K562 (cell line): ENCODE data around the gene SUGT1. TPM values are rescaled to one million over a fixed set of nuclear protein-coding genes. Genes with fewer than 3 reads are reported as not detected.
"Not testable (repeated sequence)": the region's sequence is repeated elsewhere in the genome, so short reads cannot be mapped to it uniquely, and the experiment has no call there.

Experiments
- ATAC-seq: fragments of 200-7000 bp; cut with Tn5 transposase; 3 replicates; pipeline ENCODE4 v1.9.1; 2020; ENCODE audit warnings: moderate library complexity
- BruUV-seq: library from RNA; stranded (reverse); fragments of 400-500 nt; replicated peaks from 2 replicates; lab custom pipeline; 2021; lab: Mats Ljungman, UMichigan
- CTCF ChIA-PET: fragments of 300-600 bp; formaldehyde crosslinking; extraction: SDS; loops from one replicate; lab custom pipeline; 2021; ENCODE audit warnings: low intra/inter-chr PET ratio; lab: Yijun Ruan, JAX
- POLR2A ChIA-PET: fragments of 300-600, 350-650 bp; sonication (Branson Sonifier 250); formaldehyde crosslinking; extraction: SDS; loops from one replicate; lab custom pipeline; 2021; ENCODE audit warnings: antibody characterized with exemption, inconsistent platforms; lab: Yijun Ruan, JAX
- DNase-seq, 4 experiments: peaks; one replicate each; pipeline versions ENCODE4 v3.0.0 to v3.0.0-alpha.2; 2011 to 2018; ENCODE audit warnings: low spot score in 3 of 4, mixed read lengths in 3 of 4; ENCODE audit errors: extremely low read depth in 1 of 4
- FAIRE-seq: peaks from 2 replicates; lab custom pipeline; 2011; peaks lifted over from hg19 to GRCh38; lab: Jason Lieb, UNC
- H2AFZ ChIP-seq: 2 replicates; pipeline ENCODE4 v1.6.0; 2011; ENCODE audit warnings: low read depth, low read length, control low read depth, inconsistent platforms
- H3K27ac ChIP-seq: fragments of 200-600 bp; 3 replicates; pipeline ENCODE4 v1.8.0; 2011; ENCODE audit warnings: low read depth, mild to moderate bottlenecking, control low read depth, inconsistent platforms, low read length, moderate library complexity, mixed read lengths; ENCODE audit errors: extremely low read depth
- H3K27me3 ChIP-seq, 2 experiments: fragments of 300-600 bp in 1 of 2; 2 replicates in 1 of 2; 3 replicates in 1 of 2; pipeline versions ENCODE4 v1.6.0 to v1.8.0; 2011; ENCODE audit warnings: inconsistent platforms in 2 of 2, low read length in 2 of 2, mild to moderate bottlenecking in 1 of 2, mixed read lengths in 1 of 2, moderate library complexity in 1 of 2; ENCODE audit not compliant: control insufficient read depth in 2 of 2, insufficient read depth in 2 of 2
- H3K36me3 ChIP-seq: fragments of 300-600 bp; 3 replicates; pipeline ENCODE4 v1.8.0; 2011; ENCODE audit warnings: mild to moderate bottlenecking, low read length, inconsistent platforms; ENCODE audit not compliant: control insufficient read depth, insufficient read depth
- H3K4me1 ChIP-seq, 2 experiments: fragments of 200-600 bp in 1 of 2; replicated peaks in 1 of 2; 2 replicates in 1 of 2; 3 replicates in 1 of 2; pipeline versions ENCODE4 v1.5.1 to v1.8.0; 2011; ENCODE audit warnings: inconsistent platforms in 2 of 2, low read length in 2 of 2, mild to moderate bottlenecking in 1 of 2, mixed read lengths in 1 of 2, moderate library complexity in 1 of 2; ENCODE audit not compliant: control insufficient read depth in 2 of 2, insufficient read depth in 2 of 2
- H3K4me2 ChIP-seq: 2 replicates; pipeline ENCODE4 v1.6.1; 2011; ENCODE audit warnings: low read length, control low read depth, inconsistent platforms, mixed read lengths; ENCODE audit not compliant: insufficient read depth
- H3K4me3 ChIP-seq: fragments of 200-600 bp; sonication (generic), shearing (Covaris generic); 2 replicates; pipeline ENCODE4 v1.5.1; 2016; ENCODE audit warnings: control low read depth, inconsistent platforms
- H3K79me2 ChIP-seq: fragments of 200-600 bp; 3 replicates; pipeline ENCODE4 v1.8.0; 2011; ENCODE audit warnings: low read length, inconsistent platforms; ENCODE audit not compliant: control insufficient read depth, insufficient read depth
- H3K9ac ChIP-seq, 2 experiments: 2 replicates each; pipeline versions ENCODE4 v1.6.0 to v1.6.1; 2011; ENCODE audit warnings: low read depth in 2 of 2, low read length in 2 of 2, control low read depth in 1 of 2, inconsistent platforms in 1 of 2, mild to moderate bottlenecking in 1 of 2, mixed read lengths in 1 of 2; ENCODE audit not compliant: insufficient read depth in 1 of 2
- H3K9me1 ChIP-seq: one replicate; pipeline ENCODE4 v1.6.0; 2011; ENCODE audit warnings: inconsistent platforms, mild to moderate bottlenecking, low read length, moderate library complexity; ENCODE audit not compliant: control insufficient read depth, insufficient read depth
- H3K9me3 ChIP-seq: replicated peaks from 2 replicates; pipeline ENCODE4 v1.5.1; 2011; ENCODE audit warnings: low read depth, low read length, inconsistent platforms; ENCODE audit not compliant: control insufficient read depth, insufficient read depth
- H4K20me1 ChIP-seq: replicated peaks from 2 replicates; pipeline ENCODE4 v1.6.1; 2011; ENCODE audit warnings: low read length, inconsistent platforms, mixed read lengths; ENCODE audit not compliant: control insufficient read depth, insufficient read depth
- ATF3 ChIP-seq, 2 experiments: fragments of 450-650 bp in 1 of 2; sonication (generic) in 1 of 2; formaldehyde crosslinking in 1 of 2; IDR thresholded peaks in 1 of 2; conservative IDR thresholded peaks in 1 of 2; 2 replicates each; pipeline versions ENCODE4 v1.6.1 to v1.8.1; 2016 to 2023; ENCODE audit warnings: mild to moderate bottlenecking in 2 of 2, moderate library complexity in 2 of 2, inconsistent platforms in 1 of 2, missing genetic modification reagents in 1 of 2
- CEBPG ChIP-seq, 3 experiments: fragments of 200-800 bp in 1 of 3; sonication (Bioruptor generic) in 1 of 3; sonication (generic) in 1 of 3; formaldehyde crosslinking in 1 of 3; IDR thresholded peaks in 2 of 3; conservative IDR thresholded peaks in 1 of 3; 2 replicates each; pipeline versions ENCODE4 v1.6.1 to v1.8.0; 2016 to 2022; ENCODE audit warnings: missing compliant biosample characterization in 2 of 3, missing genetic modification characterization in 2 of 3, mild to moderate bottlenecking in 1 of 3, missing genetic modification reagents in 1 of 3
- WGBS: fragments of 100-300 bp; shearing (Covaris generic); methylation state at CpG from one replicate; pipeline ENCODE4 v1.1.6; 2016; ENCODE audit warnings: low coverage, mixed read lengths; ENCODE audit not compliant: insufficient coverage; ENCODE audit errors: missing lambda C conversion rate; 5-methylcytosine and 5-hydroxymethylcytosine counted together
- in situ Hi-C: fragments of 300-500 bp; cut with MboI; formaldehyde crosslinking; loops from 4 replicates; pipeline ENCODE4 v1.15.0; 2018; ENCODE audit warnings: inconsistent platforms, mixed read lengths
- intact Hi-C: fragments of 100-400 bp; cut with micrococcal nuclease; formaldehyde crosslinking; loops from 2 replicates; pipeline ENCODE4 v1.14.2; 2022
- polyA plus RNA-seq, 8 experiments: library from polyadenylated mRNA; depleted of rRNA in 4 of 8; stranded (reverse) in 5 of 8; unstranded in 3 of 8; fragments of >200 nt; fragmentation: Nextera tagmentation in 2 of 8; fragmentation: Illumina TruSeq in 1 of 8; extraction: Ambion mirVana in 2 of 8; extraction: Trizol in 1 of 8; gene quantifications; 2 replicates each; pipeline versions ENCODE4 v1.2.1 to v1.2.3, GENCODE V29; 2011 to 2014; ENCODE audit warnings: inconsistent platforms in 1 of 8, missing spikeins in 1 of 8
- total RNA-seq, 7 experiments: library from RNA; depleted of rRNA in 6 of 7; stranded (reverse); fragments of >200 nt in 6 of 7; fragmentation: Illumina TruSeq in 2 of 7; extraction: Trizol in 2 of 7; gene quantifications; 2 replicates each; pipeline versions ENCODE4 v1.2.1 to v1.2.3, GENCODE V29; 2011 to 2021; ENCODE audit warnings: low replicate concordance in 1 of 7

Gene SUGT1
- total and polyA plus RNA-seq, 9 of the 15 experiments (the other 6 are each of a cell fraction or from before 2014, with no cell fraction given) = 38.1 to 67.1 (median 53.8) TPM

DNA sequence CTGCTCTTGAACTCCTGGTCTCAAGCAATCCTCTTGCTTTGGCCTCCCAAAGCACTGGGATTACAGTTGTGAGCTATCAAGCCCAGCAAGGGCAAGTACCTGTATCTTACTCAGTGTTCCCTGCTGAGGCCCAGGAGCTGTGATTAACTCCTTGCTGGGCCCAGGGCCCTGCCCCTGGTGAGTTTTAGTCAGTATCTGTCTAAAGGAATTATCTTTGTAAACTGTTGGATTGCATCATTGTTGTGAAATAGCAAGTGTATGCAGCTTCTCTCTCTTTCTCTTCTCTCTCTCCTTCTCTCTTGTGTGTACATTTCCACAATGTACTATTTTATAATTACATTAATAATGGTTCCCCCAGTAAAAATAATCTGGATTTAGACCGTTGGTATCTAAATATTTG lies 45.8 kb upstream of the SUGT1 start:
- H3K4me3 ChIP-seq; H3K9ac ChIP-seq; H3K9me1 ChIP-seq; CTCF ChIA-PET; H3K27ac ChIP-seq; H4K20me1 ChIP-seq; H3K9me3 ChIP-seq; DNase-seq; H3K4me2 ChIP-seq; H3K27me3 ChIP-seq; H2AFZ ChIP-seq; H3K36me3 ChIP-seq; FAIRE-seq; H3K4me1 ChIP-seq; BruUV-seq; H3K79me2 ChIP-seq; POLR2A ChIA-PET; TF ChIP-seq ATF3 (CRISPR knock-in tag; conservative IDR thresholded peaks at IDR 0.05); CEBPG (CRISPR knock-in tag; IDR thresholded peaks at IDR 0.05): not testable (repeated sequence)
- in situ Hi-C loops (loop anchor here (25.0 kb wide), 2 partner anchors 356 to 556 kb away; no protein-coding TSS in a partner anchor), intact Hi-C loops (loop anchor here (5.0 kb wide), 1 partner anchor 546 kb away; no protein-coding TSS in a partner anchor)
- TF ChIP-seq ATF3 (IDR thresholded peaks at IDR 0.05) (peak; percentile 53; the same call in 1 of the 2 replicates), CEBPG (tag; conservative IDR thresholded peaks at IDR 0.05 in 1 of 2, IDR thresholded peaks at IDR 0.05 in 1 of 2) (peak; percentile 56 to 82; a peak in 3 of 4 replicates)
- 0% methylated on average over 1 of the region's 1 CpG for WGBS
- peak; percentile 43; the same call in 2 of the 3 replicates for ATAC-seq

DNA sequence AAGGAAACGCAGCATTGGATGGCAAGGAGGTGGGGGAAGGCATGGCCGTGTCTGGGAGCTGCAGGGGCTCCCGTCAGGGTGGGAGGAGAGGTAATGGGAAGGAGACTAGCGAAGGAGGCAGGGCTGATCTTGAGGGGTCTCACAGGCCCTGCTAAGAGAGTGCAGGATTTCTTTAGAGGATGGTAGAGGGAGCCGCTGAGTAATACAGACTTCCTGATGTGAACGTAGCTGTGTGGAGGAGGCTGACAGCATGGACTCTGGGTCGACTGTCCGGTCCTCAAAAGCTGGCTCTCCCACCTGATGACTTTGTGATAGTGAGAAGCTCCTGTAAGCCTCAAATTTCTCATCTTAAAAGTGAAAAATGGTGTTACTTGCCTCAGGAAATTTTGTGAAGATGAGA lies 44.5 kb upstream of the SUGT1 start:
- H3K36me3 ChIP-seq, POLR2A ChIA-PET, BruUV-seq, DNase-seq, H3K9me1 ChIP-seq, H3K79me2 ChIP-seq, H4K20me1 ChIP-seq, H3K4me1 ChIP-seq, H3K27me3 ChIP-seq, H3K9ac ChIP-seq, FAIRE-seq, H2AFZ ChIP-seq, H3K4me2 ChIP-seq, H3K4me3 ChIP-seq, H3K27ac ChIP-seq, H3K9me3 ChIP-seq: not testable (repeated sequence)
- intact Hi-C loops (loop anchor here (2.0 to 5.0 kb wide), 2 partner anchors 361 to 544 kb away; no protein-coding TSS in a partner anchor), in situ Hi-C loops (loop anchor here (25.0 kb wide), 2 partner anchors 354 to 554 kb away; no protein-coding TSS in a partner anchor)
- CTCF ChIA-PET = interaction anchor here (2.5 kb wide), 1 partner anchor 360 kb away, joined by 9 read pairs; no protein-coding TSS in a partner anchor
- ATAC-seq = peak; percentile 64
- WGBS = 8% methylated on average over 4 of the region's 8 CpGs
